GM21529 (cell line): Measurements from ENCODE around the gene SRGAP3.
"Not testable (repeated sequence)": the region's sequence is repeated elsewhere in the genome, so short reads cannot be mapped to it uniquely, and the experiment has no call there.

Experiments used
- ATAC-seq: cut with Tn5 transposase; IDR thresholded peaks from one replicate; pipeline ENCODE4 v1.9.1; 2021; ENCODE audit not compliant: unreplicated experiment

Gene SRGAP3

DNA sequence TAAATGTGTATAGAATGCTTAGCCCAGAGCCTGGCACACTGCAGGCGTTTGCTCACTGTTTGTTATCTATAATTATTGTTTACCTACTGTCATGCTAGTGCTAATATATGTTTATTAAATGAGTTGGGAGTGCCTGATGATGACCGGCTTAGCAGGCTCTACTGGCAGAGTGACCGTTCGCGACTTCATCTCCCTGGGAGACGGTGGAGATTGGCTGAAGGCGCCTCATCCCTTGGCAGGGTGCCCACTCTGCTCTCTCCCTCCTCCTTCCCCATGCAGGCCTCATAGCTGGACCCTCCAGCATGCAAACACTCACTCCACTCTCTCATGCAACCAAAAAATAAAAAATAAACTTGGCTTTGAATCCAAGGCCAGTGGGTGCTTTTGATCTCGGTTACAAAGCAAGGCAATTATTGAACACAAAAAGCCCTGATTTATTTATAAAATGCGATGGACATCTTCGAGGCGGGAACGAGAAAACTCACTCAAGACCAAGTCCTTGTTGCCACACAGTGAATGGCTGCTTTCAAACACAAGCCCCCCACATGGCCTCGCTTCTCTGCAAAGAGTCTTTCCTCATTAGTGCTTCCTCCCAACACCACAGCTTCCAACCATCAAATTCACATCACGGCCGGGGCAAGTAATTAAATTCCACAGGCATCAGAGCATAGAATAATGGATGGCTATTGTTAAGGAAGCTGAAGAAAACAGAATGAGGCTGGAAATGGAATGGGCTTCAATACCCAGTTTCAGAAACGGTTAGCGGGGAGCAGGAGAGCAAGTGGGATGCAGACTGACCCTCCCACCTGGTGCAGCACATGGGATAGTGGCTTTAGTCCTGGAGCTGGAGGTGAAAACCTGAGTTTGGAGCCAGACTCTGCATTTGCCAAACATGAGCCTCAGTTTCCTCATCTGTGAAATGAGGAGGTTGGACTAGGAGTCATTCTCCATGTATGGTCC is 150.4 kb downstream of the SRGAP3 start:
- ATAC-seq: no peak

DNA sequence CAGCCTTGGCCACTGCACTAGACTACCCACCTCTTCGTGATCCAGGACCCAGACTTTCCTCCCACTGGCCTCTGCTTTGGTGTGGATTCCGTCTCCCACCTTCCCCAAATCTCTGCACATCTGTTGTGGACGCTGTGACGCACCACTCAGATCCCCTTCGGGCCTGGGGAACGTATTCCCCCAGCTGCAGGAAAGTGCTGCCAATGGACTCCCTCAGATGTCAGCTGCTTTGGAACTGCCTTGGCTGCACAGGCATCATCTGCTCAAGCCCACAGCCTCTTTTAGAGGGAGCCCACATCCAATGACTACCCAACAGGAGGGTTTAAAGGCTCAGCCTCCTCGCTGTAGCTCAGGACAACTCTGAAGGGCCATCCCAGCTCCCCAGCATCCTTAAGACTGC is 152.0 kb downstream of the SRGAP3 start:
- ATAC-seq: no peak

DNA sequence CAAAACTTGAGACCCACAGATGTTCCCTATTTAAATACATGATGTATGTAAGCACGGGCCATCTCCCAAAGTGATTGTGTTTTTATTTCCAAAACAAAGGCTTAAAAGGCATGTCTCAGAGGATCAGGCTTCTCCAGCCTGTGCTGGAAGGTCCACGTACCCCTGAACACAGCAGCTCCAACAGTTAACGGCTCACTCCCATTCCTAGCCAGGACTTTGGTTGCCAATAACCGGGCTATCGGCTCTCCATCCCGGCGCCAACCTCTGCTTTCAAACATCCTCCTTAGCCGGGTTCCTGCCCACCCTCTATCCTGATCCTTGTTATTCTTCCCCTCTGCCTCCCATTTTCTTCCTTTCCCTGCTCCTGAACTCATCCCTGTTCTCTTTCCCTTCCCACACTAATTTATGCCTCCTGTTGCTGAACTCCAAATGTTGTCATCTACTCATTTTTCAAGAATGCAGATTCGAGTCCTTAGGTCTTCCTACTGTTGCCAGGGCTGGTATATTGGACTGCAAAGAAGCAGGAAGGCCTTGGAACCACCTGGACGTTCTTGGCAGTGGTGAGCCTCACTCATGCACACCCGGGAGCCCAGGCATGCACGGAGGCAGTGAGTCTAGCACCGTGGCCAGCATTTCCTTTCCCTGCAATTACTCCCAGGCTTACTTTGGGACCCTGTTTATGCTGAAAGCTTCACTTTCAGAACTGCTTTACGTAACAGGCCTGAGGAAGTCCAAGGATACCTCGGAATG is 157.8 kb downstream of the SRGAP3 start:
- no peak for ATAC-seq

DNA sequence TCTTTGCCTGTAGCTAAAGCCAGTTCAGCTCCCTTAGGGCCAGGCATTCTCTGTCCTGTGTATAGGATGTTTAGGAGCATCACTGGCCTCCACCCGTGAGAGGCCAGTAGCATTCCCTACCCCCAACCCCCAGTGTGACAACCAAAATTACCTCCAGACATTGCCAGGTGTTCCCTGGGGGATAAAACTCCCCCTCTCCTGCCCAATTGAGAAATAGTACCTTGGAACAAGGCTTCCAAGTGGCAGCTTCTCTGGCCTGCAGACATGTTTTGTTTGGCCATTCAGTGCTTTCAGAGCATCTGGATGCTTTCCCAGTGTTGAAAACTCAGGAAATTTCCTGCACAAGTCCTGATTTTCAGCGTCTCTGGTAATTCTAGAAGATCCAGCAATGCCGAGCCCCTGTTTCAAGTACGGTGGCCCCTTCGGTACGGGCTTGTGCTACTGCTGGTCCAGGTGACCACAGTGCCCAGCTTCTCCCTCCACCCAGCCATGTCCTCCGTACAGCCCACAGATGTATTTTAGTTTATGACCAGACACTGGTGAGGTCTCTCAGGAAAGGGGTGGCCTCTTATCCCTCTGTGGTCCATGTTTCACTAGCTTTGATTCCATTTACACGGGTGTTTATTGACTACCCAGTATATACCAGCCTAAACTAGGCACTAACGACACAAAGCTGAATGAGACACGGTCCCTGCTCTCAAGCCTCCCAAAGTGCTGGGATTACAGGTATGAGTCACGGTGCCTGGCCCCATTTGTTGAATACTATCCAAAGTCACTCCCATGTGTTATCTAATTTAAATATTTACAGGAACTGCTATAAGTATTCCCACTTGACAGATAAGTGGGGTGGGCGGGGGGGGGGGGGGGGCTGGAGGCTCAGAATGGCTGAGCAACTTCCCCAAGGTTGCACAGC is 160.7 kb downstream of the SRGAP3 start:
- no peak for ATAC-seq

DNA sequence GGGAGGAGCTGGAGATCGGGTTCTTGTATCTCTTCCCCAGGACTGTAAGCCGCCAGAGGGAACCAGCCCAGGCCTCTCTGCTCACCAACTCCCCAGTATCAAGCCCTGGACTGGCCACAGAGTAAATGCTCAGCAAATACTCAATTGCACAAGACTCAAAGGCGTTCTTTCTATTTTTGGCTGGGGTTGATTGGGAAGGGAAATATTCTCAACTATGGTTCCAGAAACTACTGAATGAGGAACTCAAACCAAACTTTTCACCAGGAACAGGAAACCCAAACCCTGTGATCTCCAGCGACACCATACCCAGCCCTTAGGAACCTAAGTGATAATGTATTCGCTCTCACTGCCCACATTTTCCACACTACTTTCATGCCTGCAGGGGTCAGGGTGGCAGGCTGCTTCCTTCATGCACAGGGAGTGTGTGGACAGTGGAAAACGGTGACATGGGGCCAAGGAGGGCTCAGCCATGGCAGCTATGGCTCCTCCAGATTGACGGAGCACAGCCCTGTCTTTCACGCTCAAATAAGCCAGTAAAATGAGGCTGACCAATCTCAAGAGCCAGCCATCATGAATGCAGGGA is 161.5 kb downstream of the SRGAP3 start:
- ATAC-seq: no peak

DNA sequence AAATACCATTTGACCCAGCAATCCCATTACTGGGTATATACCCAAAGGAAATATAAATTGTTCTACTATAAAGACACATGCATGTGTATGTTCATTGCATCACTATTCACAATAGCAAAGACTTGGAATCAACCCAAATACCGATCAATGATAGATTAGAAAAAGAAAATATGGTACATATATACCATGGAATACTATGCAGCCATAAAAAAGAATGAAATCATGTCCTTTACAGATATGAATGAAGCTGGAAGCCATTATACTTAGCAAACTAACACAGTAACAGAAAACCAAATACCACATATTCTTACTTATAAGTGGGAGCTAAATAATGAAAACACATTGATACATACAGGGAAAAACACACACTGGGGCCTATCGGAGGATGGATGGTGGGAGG is 164.0 kb downstream of the SRGAP3 start:
- ATAC-seq: not testable (repeated sequence)

DNA sequence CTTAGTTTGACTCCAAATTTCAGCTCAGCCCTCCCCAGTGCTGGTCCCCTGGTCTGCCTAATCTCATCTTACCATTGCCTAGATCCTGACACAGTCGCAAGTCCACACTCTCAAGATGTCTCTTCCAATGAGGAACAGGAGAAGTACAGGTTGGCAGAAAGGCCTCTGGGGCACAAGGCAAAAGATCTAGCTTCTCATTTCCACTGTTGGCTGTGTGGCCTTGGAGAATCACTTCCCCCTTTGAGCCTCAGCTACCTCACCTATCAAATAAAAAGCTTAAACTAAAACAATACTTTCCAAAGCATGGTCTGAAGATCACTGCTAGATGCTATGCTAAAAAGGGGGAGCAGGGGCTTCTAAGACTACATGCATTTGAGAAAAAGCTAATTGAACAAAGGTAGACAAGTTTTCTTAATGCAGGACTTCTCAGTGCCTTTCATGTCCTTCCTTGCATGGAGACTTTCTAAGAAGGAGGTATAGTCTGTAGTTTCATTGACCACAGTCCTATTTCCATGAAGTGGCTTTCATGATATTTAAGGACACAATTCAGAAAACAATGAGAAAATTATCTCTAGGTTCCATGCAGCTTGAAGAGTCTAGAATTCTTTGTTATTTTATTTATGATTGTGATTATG is 168.1 kb downstream of the SRGAP3 start:
- ATAC-seq: no peak

DNA sequence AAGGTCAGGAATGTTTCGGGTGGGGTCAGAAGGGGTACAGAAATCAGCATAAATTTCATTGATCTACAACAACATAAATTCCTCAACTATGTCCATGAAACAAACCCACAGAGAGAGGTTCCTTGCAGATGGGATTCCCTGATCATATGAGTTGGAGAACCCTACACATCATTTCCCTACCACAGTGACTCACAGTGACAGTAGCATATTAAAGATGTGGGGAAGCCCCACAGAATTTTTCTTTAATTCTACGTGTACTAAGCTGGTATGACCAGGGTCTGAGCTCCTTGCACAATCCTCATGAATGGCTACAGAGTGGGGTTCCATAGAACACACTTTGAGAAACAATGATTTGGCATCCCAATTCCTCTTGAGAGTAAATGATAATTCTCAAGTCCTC is 169.3 kb downstream of the SRGAP3 start:
- no peak for ATAC-seq

DNA sequence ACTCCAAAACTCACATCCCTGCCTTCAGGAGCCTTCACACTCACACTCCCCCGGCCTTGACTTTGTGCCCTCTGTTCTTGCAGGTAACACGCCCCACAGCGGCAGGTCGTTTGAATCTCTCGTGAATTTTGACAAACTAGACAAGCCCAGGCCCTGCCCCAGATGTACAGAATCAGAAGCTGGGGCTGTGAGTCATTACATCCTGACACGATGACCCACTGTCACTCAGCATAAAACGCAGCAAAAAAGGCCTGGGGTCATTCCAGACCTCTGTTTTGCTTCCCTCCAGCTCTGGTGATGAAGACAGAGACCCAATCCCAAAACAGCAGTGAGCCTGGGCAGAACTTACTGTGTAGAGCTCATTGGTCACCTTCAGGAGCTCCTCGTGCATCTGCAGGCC is 169.8 kb downstream of the SRGAP3 start:
- ATAC-seq: no peak

DNA sequence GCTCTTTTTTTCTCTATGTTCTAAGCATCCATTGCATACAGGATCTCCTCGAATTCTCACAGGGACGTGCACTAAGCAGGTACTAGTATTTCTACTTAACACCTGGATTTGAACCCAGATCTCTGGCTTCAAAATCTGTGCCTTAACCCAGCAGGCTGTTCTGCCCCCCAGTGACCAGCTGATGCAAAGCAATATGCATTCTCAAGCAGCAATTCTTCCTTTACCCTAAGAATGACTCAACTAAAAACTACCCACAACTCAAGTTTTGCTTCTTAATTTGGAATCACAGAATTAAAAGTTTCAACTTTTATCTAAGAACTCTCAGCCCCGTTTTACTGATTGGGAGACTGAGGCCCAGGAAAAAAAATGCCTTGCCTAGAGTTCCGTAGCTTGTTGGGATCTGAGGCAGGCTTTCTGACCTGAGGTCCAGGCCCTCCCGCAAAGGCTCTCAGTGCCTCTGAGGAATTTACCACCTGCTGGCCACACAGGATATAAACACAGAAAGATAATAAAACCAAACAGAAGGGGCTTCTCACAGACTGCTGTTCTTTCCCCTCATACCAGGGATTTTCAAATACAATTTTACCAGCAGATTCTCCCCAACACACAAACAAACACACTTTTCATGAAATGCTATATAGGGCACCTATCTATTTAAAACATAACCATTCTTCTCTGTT is 170.7 kb downstream of the SRGAP3 start:
- no peak for ATAC-seq

DNA sequence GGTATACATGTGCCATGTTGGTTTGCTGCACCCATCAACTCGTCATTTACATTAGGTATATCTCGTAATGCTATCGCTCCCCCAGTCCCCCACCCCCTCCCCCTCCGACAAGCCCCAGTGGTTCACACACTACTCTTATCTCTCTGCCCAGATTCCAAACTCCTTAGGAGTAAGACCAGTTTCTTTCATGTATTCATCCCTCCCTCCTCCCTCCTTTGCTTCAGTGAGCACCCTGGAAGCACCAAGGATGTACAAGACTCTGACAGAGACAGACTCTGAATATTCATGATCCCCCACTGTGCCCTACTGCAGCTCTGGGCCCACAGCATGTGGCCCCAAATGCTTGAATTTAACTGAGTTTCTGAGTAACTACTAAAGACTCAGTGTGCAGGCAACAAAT is 172.4 kb downstream of the SRGAP3 start:
- no peak for ATAC-seq

DNA sequence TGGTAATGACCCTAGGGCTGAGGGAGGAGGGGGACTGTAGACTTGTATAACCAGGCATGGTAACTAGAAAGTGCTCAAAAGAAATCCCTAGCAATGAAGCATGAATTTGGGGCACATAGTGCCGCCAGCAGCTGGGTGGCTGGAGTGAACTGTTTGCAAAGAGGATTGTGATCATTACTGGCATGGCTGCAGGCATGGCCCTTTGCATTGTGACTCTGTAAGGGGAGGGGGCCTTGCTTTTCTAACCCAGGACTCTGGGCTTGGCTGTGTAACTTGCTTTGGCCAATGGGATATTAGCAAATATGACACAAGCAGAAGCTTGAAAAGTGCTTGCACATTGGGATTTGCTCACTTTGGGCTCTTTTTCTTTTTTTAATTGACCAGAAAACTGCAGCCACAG is 173.7 kb downstream of the SRGAP3 start:
- no peak for ATAC-seq

DNA sequence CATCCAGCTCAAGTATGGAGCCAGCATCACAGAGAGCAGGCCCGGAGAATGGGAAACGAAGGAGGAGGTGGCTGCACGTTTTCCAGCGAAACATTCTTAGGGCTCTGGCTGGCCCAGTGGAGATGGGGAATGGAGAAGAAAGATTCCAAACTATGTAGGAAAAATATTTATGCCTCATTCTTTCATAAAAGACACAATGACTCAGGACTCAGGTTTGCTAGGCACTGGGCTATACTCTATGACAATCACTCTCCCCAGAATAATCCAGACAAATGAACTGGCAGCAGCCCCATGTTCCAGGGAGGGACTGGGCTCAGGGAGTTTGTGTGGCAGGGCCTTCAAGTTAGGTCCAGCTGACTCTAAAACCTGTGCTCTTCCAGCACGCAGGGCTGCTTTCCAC is 175.4 kb downstream of the SRGAP3 start:
- no peak for ATAC-seq

DNA sequence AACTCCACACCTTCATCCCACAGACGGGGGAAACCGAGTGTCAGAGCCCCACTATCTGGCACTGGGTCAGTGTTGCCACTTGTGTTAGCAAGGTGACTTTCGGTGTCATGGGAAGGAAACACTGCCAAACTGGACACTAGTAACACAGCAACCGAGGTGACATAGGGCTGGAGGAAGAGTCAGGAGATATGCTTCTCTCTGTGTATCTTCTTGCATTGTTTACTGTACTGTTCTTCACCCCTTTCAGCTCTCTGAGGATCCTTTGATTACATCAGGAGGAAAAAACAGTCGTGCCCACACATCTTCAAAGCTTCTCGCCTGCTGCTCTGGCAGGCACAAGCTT is 176.8 kb downstream of the SRGAP3 start:
- no peak for ATAC-seq

DNA sequence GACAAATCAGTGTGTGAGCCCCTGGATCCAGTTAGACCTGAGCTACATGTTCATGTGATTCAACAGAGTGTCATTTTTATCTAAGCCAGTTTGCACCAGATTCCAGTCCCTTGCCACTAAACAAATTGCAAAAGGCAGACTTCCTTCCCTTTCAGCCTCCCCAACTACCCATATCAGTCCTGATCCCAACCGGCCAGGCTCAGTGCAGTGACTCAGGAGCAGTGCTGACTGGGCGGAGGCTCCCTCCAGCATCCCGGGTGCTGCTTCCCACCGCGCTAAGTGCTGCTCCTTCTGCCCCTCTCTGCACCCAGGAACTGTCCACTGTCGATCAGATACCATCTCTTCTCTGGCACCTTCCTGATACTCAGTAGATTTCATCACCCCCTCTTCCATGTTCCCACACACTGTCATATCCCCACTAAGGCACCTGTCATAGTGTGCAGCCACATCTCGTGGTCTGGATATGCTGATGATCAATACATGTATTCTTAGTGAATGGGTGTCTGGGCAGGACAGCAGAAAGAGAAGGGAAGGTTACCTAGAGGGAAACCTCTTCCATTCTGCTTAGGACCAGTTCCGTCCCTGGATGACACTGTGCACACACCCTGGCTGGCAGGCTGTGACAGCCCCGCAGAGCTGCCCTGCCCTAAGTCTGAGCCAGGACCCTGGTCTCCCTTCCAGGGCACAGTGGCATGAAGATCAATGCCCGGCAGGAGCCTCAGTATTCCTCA is 177.3 kb downstream of the SRGAP3 start:
- ATAC-seq: no peak

DNA sequence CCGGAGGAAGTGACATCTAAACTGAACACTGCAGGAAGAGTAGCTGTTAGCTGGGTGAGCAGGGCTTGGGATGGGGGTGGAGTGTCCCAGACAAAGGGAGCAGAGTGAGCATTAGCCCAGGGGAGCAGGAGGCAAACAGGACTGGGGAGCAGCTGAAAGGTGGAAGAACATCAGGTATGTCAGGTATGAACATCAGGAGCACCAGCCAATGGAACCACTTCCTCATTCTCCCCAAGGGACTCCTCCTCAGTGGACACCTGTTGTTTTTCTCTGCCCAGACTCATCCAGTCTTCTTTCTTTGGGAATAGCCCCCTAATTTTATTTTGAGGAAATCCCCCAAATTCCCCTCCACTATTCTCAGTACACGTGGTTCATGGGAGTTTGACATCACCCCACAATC is 178.5 kb downstream of the SRGAP3 start:
- ATAC-seq: no peak

DNA sequence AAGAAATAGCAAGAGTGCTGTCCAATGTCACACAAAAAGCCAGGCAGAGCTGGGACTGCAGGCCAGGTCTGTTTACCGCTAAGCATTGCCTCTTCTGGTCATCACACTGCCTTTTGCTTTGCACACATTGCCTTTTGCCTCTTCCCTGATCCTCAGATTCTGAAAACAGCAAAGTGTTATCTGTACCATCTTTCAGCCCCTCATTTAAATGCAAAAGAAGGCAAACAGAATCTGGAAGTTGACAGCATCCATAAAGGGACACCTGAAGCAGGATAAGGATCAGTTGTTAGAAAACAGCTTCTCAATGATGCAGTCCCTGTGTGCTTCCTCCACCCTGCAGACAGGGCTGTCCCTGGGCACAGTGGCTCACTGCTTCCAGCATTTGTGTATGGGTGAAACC is 179.5 kb downstream of the SRGAP3 start:
- ATAC-seq: no peak

DNA sequence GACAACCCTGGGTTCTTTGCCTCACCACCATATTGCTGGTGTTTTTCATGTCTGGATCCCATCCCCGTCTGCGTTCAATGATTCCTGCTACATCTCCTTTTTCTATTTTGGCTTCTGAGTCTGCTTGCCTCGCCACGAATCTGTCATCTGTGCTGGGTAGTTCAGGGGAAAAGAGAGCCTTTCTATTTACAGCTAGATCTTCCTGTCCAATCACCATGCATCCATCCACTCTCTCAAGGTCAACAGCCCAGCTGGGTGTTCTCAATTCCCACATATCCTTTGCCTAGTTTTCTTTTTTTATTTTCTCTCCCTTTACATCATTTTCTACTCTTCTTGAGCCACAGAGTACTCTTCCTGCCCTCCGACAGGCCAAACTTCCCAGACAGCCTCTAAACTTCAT is 181.4 kb downstream of the SRGAP3 start:
- no peak for ATAC-seq

DNA sequence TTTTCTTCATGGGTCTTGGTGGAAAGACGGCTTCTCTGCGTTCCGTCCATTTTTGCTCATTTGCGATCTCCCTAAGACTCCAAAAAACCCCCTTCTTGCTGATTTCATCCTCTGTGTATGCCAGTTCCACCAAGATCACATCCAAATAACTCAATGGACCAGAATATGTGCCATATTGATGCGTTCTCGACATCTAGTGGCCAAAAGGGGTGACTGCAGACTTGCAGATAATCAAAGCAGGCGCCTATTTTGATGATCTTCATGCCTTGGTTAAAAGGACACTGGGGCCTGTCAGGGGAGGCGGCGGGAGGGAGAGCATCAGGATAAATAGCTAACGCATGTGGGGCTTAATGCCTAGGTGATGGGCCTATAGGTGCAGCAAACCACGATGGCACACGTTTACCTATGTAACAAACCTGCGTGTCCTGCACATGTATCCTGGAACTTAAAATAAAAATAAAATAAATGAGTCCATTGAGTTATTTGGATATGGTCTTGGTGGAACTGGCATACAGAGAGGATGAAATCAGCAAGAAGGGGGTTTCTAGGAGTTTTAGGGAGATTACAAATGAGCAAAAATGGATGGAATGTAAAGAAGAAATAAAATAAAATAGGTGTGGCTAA is 182.0 kb downstream of the SRGAP3 start:
- peak; percentile 62 for ATAC-seq
